Esophagus muscularis mucosa (tissue), 4 donors: ENCODE measurements around the gene LAG3. TPM values are rescaled to one million over a fixed set of nuclear protein-coding genes. Genes with fewer than 3 reads are reported as not detected.

Experiments used
- DNase-seq: peaks from one replicate; pipeline ENCODE4 v3.0.0-alpha.2; 2017; ENCODE audit errors: extremely low spot score
- H3K27ac ChIP-seq, 4 donors: fragments of 200-600 bp; sonication (generic); replicated peaks in 1 of 4; 1 replicate in 3 of 4; 2 replicates in 1 of 4; pipeline ENCODE4 v1.5.1; 2016 to 2019; ENCODE audit warnings: mild to moderate bottlenecking in 1 of 4
- H3K27me3 ChIP-seq, 4 donors: fragments of 200-600 bp; sonication (generic); one replicate each; pipeline versions ENCODE4 v1.5.1 to v1.6.0; 2016 to 2019
- H3K36me3 ChIP-seq, 4 donors: fragments of 200-600 bp; sonication (generic); one replicate each; pipeline ENCODE4 v1.5.1; 2016 to 2019
- H3K4me1 ChIP-seq, 4 donors: fragments of 200-600 bp; sonication (generic); one replicate each; pipeline ENCODE4 v1.5.1; 2016 to 2019
- H3K4me3 ChIP-seq, 4 donors: fragments of 200-600 bp; sonication (generic); 1 replicate in 2 of 4; 2 replicates in 2 of 4; pipeline ENCODE4 v1.5.1; 2016 to 2019; ENCODE audit warnings: mild to moderate bottlenecking in 4 of 4, moderate library complexity in 1 of 4
- H3K9me3 ChIP-seq, 4 donors: fragments of 200-600 bp; sonication (generic); 1 replicate in 3 of 4; 2 replicates in 1 of 4; pipeline ENCODE4 v1.5.1; 2016 to 2019
- EP300 ChIP-seq: sonication (generic); formaldehyde crosslinking; IDR thresholded peaks from one replicate; pipeline ENCODE4 v1.6.1; 2017; ENCODE audit warnings: antibody characterized with exemption
- POLR2A ChIP-seq: fragments of 450-650 bp; IDR thresholded peaks from one replicate; pipeline ENCODE4 v1.6.1; 2017; ENCODE audit warnings: antibody characterized with exemption, moderate library complexity, mild to moderate bottlenecking, low read depth
- POLR2AphosphoS5 ChIP-seq, 2 donors: sonication (generic); formaldehyde crosslinking; IDR thresholded peaks; one replicate each; pipeline ENCODE4 v1.6.1; 2017; ENCODE audit warnings: antibody characterized with exemption in 2 of 2
- WGBS: methylation state at CpG from one replicate; pipeline ENCODE4 v1.1.5; 2018; 5-methylcytosine and 5-hydroxymethylcytosine counted together
- intact Hi-C: fragments of 100-400 bp; cut with DNase I; formaldehyde crosslinking; loops from one replicate; pipeline ENCODE4 v1.15.1; 2023
- total RNA-seq, 4 donors: library from RNA; depleted of rRNA; stranded (reverse); fragments of >200 nt; gene quantifications; one replicate each; pipeline versions ENCODE4 v1.1.0 to v1.2.1, GENCODE V29; 2016
- TF ChIP-seq, protein P1 (sequence below), 3 experiments: fragments of 200-600 bp in 2 of 3; fragments of 450-650 bp in 1 of 3; sonication (generic) in 2 of 3; IDR thresholded peaks; one replicate each; pipeline ENCODE4 v1.5.1; 2017 to 2019; ENCODE audit warnings: antibody characterized with exemption in 3 of 3, mild to moderate bottlenecking in 2 of 3, moderate library complexity in 1 of 3

LAG3 gene
- total RNA-seq, 4 donors from 2014 or later, result 1.7 to 4.0 (median 2.9) TPM

DNA sequence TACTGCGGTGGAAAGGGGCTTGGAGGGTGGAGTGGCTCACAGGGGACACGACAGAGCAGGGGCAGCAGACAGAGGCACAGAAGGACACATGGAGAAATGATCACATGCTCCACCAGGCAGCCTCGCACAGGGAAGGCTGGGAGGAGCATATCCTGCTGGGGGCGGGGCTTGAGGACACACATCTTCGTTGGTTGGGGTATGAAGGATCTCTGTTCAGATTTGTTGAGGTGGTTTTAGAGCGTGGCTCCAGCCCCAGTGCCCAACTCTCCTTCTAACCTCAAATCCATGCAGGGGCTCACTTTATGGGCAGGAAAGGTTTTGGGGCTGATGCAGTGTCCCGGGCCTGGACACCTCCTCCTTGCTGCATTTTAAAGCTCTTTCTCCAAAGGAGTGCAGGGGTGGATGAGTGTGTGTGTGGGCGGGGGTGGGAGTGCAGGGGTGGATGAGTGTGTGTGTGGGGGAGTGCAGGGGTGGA lies 55.2 kb downstream of the LAG3 start:
- TF ChIP-seq POLR2A (no peak), POLR2AphosphoS5 (IDR thresholded peaks at IDR 0.05) (peak; percentile 44 to 70), EP300 (no peak)
- TF ChIP-seq, protein P1, sequence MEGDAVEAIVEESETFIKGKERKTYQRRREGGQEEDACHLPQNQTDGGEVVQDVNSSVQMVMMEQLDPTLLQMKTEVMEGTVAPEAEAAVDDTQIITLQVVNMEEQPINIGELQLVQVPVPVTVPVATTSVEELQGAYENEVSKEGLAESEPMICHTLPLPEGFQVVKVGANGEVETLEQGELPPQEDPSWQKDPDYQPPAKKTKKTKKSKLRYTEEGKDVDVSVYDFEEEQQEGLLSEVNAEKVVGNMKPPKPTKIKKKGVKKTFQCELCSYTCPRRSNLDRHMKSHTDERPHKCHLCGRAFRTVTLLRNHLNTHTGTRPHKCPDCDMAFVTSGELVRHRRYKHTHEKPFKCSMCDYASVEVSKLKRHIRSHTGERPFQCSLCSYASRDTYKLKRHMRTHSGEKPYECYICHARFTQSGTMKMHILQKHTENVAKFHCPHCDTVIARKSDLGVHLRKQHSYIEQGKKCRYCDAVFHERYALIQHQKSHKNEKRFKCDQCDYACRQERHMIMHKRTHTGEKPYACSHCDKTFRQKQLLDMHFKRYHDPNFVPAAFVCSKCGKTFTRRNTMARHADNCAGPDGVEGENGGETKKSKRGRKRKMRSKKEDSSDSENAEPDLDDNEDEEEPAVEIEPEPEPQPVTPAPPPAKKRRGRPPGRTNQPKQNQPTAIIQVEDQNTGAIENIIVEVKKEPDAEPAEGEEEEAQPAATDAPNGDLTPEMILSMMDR (IDR thresholded peaks at IDR 0.05), result no peak
- Histone ChIP-seq H3K27ac (peak overlapping the region; percentile 49 to 88 (median 67)), H3K27me3 (peaks cover 0 to 30% (median 4%) of the 10 kb centered on the region in 4 donors), H3K9me3 (no peaks in the 10 kb centered on the region), H3K4me1 (peaks cover 24 to 62% (median 56%) of the 10 kb centered on the region in 4 donors), H3K4me3 (peak overlapping the region in 3 of 4 donors; percentile 90 to 95 (median 93)), H3K36me3 (peaks cover 0 to 24% (median 12%) of the 10 kb centered on the region in 4 donors)
- 19% methylated on average over 8 of the region's 8 CpGs for WGBS
- intact Hi-C loops, result loop anchor here (5.0 kb wide), 2 partner anchors 75 to 210 kb away; partner anchors contain the start of gene MLF2
- peak; percentile 95 for DNase-seq

Other genes with a start within 250 kb of the LAG3 start
- 1,000 to 10,000 TPM; 2,279 to 3,578 (median 2,742) TPM for gene GAPDH, start 238.0 kb upstream of the LAG3 start, total RNA-seq
- gene IFFO1, start 216.5 kb upstream of the LAG3 start, total RNA-seq, result 10 to 100 TPM; 12.1 to 26.2 (median 20.8) TPM
- 10 to 100 TPM; 17.9 to 32.3 (median 19.5) TPM for gene NOP2, start 204.2 kb upstream of the LAG3 start, total RNA-seq
- gene CHD4, start 165.1 kb upstream of the LAG3 start, total RNA-seq, result 100 to 1,000 TPM; 189 to 226 (median 218) TPM
- 1 to 10 TPM; 1.7 to 2.5 (median 1.8) TPM for gene LPAR5, start 136.6 kb upstream of the LAG3 start, total RNA-seq
- gene ACRBP, start 125.1 kb upstream of the LAG3 start, total RNA-seq, result 1 to 10 TPM in 3 of 4 donors, under 1 TPM in 1; 0.97 to 6.2 (median 2.6) TPM
- gene ING4, start 109.4 kb upstream of the LAG3 start, total RNA-seq, result 10 to 100 TPM; 45.1 to 58.3 (median 49.9) TPM
- 10 to 100 TPM; 32.8 to 55.4 (median 41.0) TPM for gene ZNF384, start 83.1 kb upstream of the LAG3 start, total RNA-seq
- 1 to 10 TPM in 1 of 4 donors, under 1 TPM in 3; 0.42 to 1.8 (median 0.60) TPM for gene PIANP, start 71.7 kb upstream of the LAG3 start, total RNA-seq
- 10 to 100 TPM; 51.9 to 71.8 (median 63.0) TPM for gene COPS7A, start 48.5 kb upstream of the LAG3 start, total RNA-seq
- 100 to 1,000 TPM; 169 to 247 (median 214) TPM for gene MLF2, start 19.4 kb upstream of the LAG3 start, total RNA-seq
- gene PTMS, start 6.2 kb upstream of the LAG3 start, total RNA-seq, result 100 to 1,000 TPM; 256 to 419 (median 338) TPM
- 10 to 100 TPM in 2 of 4 donors, 1 to 10 TPM in 2; 6.6 to 16.2 (median 10.1) TPM for gene CD4, start 17.0 kb downstream of the LAG3 start, total RNA-seq
- gene GPR162, start 49.3 kb downstream of the LAG3 start, total RNA-seq, result 10 to 100 TPM in 2 of 4 donors, 1 to 10 TPM in 2; 3.7 to 12.1 (median 10.0) TPM
- 10 to 100 TPM; 16.4 to 30.7 (median 26.8) TPM for gene P3H3, start 55.9 kb downstream of the LAG3 start, total RNA-seq
- gene GNB3, start 68.4 kb downstream of the LAG3 start, total RNA-seq, result 1 to 10 TPM in 1 of 4 donors, under 1 TPM in 3; 0.39 to 1.7 (median 0.46) TPM
- gene CDCA3, start 78.8 kb downstream of the LAG3 start, total RNA-seq, result 1 to 10 TPM; 1.2 to 2.9 (median 1.5) TPM
- 10 to 100 TPM; 49.8 to 68.7 (median 58.4) TPM for gene USP5, start 79.6 kb downstream of the LAG3 start, total RNA-seq
- 100 to 1,000 TPM; 288 to 372 (median 355) TPM for gene TPI1, start 95.0 kb downstream of the LAG3 start, total RNA-seq
- gene SPSB2, start 100.8 kb downstream of the LAG3 start, total RNA-seq, result 10 to 100 TPM in 2 of 4 donors, 1 to 10 TPM in 2; 4.2 to 10.8 (median 8.5) TPM
- 10 to 100 TPM in 2 of 4 donors, 1 to 10 TPM in 2; 8.3 to 12.9 (median 11.0) TPM for gene LRRC23, start 132.3 kb downstream of the LAG3 start, total RNA-seq
- 10 to 100 TPM; 28.7 to 49.7 (median 40.0) TPM for gene ENO2, start 142.1 kb downstream of the LAG3 start, total RNA-seq
- gene ATN1, start 155.4 kb downstream of the LAG3 start, total RNA-seq, result 100 to 1,000 TPM in 2 of 4 donors, 10 to 100 TPM in 2; 72.2 to 163 (median 92.4) TPM
- not detected for gene RNU7-1, start 171.3 kb downstream of the LAG3 start, total RNA-seq
- gene C12orf57, start 171.5 kb downstream of the LAG3 start, total RNA-seq, result 100 to 1,000 TPM; 307 to 437 (median 325) TPM
- 10 to 100 TPM in 3 of 4 donors, 1 to 10 TPM in 1; 9.1 to 16.9 (median 13.3) TPM for gene PTPN6, start 178.8 kb downstream of the LAG3 start, total RNA-seq
- gene PHB2, start 198.1 kb downstream of the LAG3 start, total RNA-seq, result 100 to 1,000 TPM; 194 to 265 (median 233) TPM
- 10 to 100 TPM; 20.8 to 35.1 (median 26.3) TPM for gene EMG1, start 198.4 kb downstream of the LAG3 start, total RNA-seq
- gene LPCAT3, start 246.0 kb downstream of the LAG3 start, total RNA-seq, result 10 to 100 TPM; 21.6 to 33.3 (median 26.2) TPM